ENCODE data around the gene TRIM24.

GRCh38 chr7:138618506-138618905 is 158.4 kb downstream of the TRIM24 start:
- TF ChIP-seq TAF1 (IDR thresholded peaks at IDR 0.05; ENCODE audit: low read depth, low read length) (no peak), POLR2A (IDR thresholded peaks at IDR 0.05; ENCODE audit: low read depth, low read length) (no peak), SPI1 (IDR thresholded peaks at IDR 0.05; ENCODE audit: low read depth, low read length) (no peak), POLR2AphosphoS5 (IDR thresholded peaks at IDR 0.05; ENCODE audit: low read depth, low read length) (no peak)
